ENCODE data around the gene NFKB1.

- TF ChIP-seq POLR2A (IDR thresholded peaks at IDR 0.05; ENCODE audit: low read depth, low read length) (no peak), POLR2AphosphoS5 (IDR thresholded peaks at IDR 0.05; ENCODE audit: low read length) (no peak), ZBTB4 (CRISPR knock-in tag; IDR thresholded peaks at IDR 0.05) (no peak), RELA (IDR thresholded peaks at IDR 0.05; ENCODE audit: borderline replicate concordance, partially characterized antibody) (no peak), ATF3 (IDR thresholded peaks at IDR 0.05; ENCODE audit: borderline replicate concordance, extremely low read depth, low read depth, low read length) (no peak), EZH2 (IDR thresholded peaks at IDR 0.05; ENCODE audit: borderline replicate concordance, control insufficient read depth, low read depth, low read length) (no peak), SPI1 (IDR thresholded peaks at IDR 0.05; ENCODE audit: borderline replicate concordance, insufficient read depth, low read depth, low read length) (no peak)
- TF ChIP-seq, protein P1, sequence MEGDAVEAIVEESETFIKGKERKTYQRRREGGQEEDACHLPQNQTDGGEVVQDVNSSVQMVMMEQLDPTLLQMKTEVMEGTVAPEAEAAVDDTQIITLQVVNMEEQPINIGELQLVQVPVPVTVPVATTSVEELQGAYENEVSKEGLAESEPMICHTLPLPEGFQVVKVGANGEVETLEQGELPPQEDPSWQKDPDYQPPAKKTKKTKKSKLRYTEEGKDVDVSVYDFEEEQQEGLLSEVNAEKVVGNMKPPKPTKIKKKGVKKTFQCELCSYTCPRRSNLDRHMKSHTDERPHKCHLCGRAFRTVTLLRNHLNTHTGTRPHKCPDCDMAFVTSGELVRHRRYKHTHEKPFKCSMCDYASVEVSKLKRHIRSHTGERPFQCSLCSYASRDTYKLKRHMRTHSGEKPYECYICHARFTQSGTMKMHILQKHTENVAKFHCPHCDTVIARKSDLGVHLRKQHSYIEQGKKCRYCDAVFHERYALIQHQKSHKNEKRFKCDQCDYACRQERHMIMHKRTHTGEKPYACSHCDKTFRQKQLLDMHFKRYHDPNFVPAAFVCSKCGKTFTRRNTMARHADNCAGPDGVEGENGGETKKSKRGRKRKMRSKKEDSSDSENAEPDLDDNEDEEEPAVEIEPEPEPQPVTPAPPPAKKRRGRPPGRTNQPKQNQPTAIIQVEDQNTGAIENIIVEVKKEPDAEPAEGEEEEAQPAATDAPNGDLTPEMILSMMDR (IDR thresholded peaks at IDR 0.05 in 2 of 3, conservative IDR thresholded peaks at IDR 0.05 in 1 of 3; ENCODE audit: control insufficient read depth in 2 of 3, extremely low read depth in 1 of 3, insufficient read depth in 1 of 3, low read depth in 3 of 3, low read length in 3 of 3) = no peak
- TF ChIP-seq, protein P2, sequence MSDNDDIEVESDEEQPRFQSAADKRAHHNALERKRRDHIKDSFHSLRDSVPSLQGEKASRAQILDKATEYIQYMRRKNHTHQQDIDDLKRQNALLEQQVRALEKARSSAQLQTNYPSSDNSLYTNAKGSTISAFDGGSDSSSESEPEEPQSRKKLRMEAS (IDR thresholded peaks at IDR 0.05; ENCODE audit: low read depth, low read length) = no peak
These were observed 161.9 kb downstream of the NFKB1 start for GRCh38 chr4:102663073-102663472.
